H1 (cell line): ENCODE results near the gene HSPB1. TPM values are rescaled to one million over a fixed set of nuclear protein-coding genes. Genes with fewer than 3 reads are reported as not detected.

Source experiments
- CTCF ChIA-PET: fragments of 300-600 bp; sonication (Branson Sonifier 250); formaldehyde crosslinking; loops from one replicate; lab custom pipeline; 2021; ENCODE audit not compliant: partially characterized antibody; lab: Charles Lee
- POLR2A ChIA-PET: fragments of 300-600 bp; sonication (Branson Sonifier 250); formaldehyde crosslinking; loops from one replicate; lab custom pipeline; 2021; ENCODE audit warnings: inconsistent platforms; ENCODE audit not compliant: partially characterized antibody; lab: Charles Lee
- DNase-seq, 2 experiments: peaks; one replicate each; pipeline versions ENCODE4 v3.0.0 to v3.0.0-alpha.2; 2010 to 2022; ENCODE audit warnings: low spot score in 2 of 2, low read depth in 1 of 2, mixed read lengths in 1 of 2
- FAIRE-seq: peaks from 2 replicates; lab custom pipeline; 2011; peaks lifted over from hg19 to GRCh38; lab: Jason Lieb, UNC
- H2AFZ ChIP-seq: 2 replicates; pipeline ENCODE4 v1.8.1; 2012; ENCODE audit warnings: low read length, inconsistent platforms
- H2AK5ac ChIP-seq: 2 replicates; pipeline ENCODE4 v1.6.1; 2013; ENCODE audit warnings: low read depth, low read length
- H2BK120ac ChIP-seq: replicated peaks from 2 replicates; pipeline ENCODE3; 2013; ENCODE audit warnings: low read depth, low read length, inconsistent platforms
- H2BK12ac ChIP-seq: 2 replicates; pipeline ENCODE4 v1.6.1; 2013; ENCODE audit warnings: low read depth, low read length
- H2BK15ac ChIP-seq: 2 replicates; pipeline ENCODE4 v1.6.1; 2013; ENCODE audit warnings: low read length
- H2BK20ac ChIP-seq: 2 replicates; pipeline ENCODE4 v1.6.1; 2013; ENCODE audit warnings: low read length
- H2BK5ac ChIP-seq: 2 replicates; pipeline ENCODE4 v1.6.1; 2013; ENCODE audit warnings: low read depth, low read length
- H3K14ac ChIP-seq: 2 replicates; pipeline ENCODE4 v1.6.1; 2013; ENCODE audit warnings: inconsistent platforms; ENCODE audit not compliant: insufficient read length
- H3K18ac ChIP-seq: 2 replicates; pipeline ENCODE4 v1.6.1; 2013; ENCODE audit warnings: low read length; ENCODE audit errors: extremely low read depth
- H3K23ac ChIP-seq: 2 replicates; pipeline ENCODE4 v1.6.1; 2013; ENCODE audit warnings: inconsistent platforms; ENCODE audit not compliant: insufficient read length
- H3K23me2 ChIP-seq: 2 replicates; pipeline ENCODE4 v1.6.1; 2013; ENCODE audit warnings: low read depth, low read length
- H3K27ac ChIP-seq: 2 replicates; pipeline ENCODE4 v1.6.1; 2011; ENCODE audit warnings: low read depth, low read length, inconsistent platforms
- H3K27me3 ChIP-seq, 4 experiments: replicated peaks in 1 of 4; 1 replicate in 1 of 4; 2 replicates in 3 of 4; pipeline versions ENCODE4 v1.6.1 to v1.8.1; 2011 to 2013; ENCODE audit warnings: low read length in 3 of 4, mild to moderate bottlenecking in 3 of 4, inconsistent platforms in 2 of 4, mixed read lengths in 2 of 4, moderate library complexity in 1 of 4; ENCODE audit not compliant: control insufficient read depth in 3 of 4, insufficient read depth in 3 of 4; ENCODE audit errors: extremely low read depth in 1 of 4
- H3K36me3 ChIP-seq, 4 experiments: 2 replicates each; pipeline versions ENCODE4 v1.6.1 to v1.8.1; 2011 to 2013; ENCODE audit warnings: mild to moderate bottlenecking in 4 of 4, low read length in 3 of 4, moderate library complexity in 2 of 4, control low read depth in 1 of 4, inconsistent platforms in 1 of 4; ENCODE audit not compliant: insufficient read depth in 4 of 4, control insufficient read depth in 2 of 4
- H3K4ac ChIP-seq: replicated peaks from 2 replicates; pipeline ENCODE3; 2013; ENCODE audit warnings: low read length, low read depth, mixed read lengths, inconsistent platforms; ENCODE audit not compliant: insufficient read length
- H3K4me1 ChIP-seq, 4 experiments: replicated peaks in 1 of 4; 1 replicate in 1 of 4; 2 replicates in 3 of 4; pipeline versions ENCODE4 v1.6.1 to v1.8.1; 2011 to 2013; ENCODE audit warnings: low read length in 3 of 4, inconsistent platforms in 2 of 4, mixed read lengths in 1 of 4; ENCODE audit not compliant: insufficient read depth in 4 of 4, control insufficient read depth in 3 of 4
- H3K4me2 ChIP-seq, 2 experiments: 2 replicates each; pipeline versions ENCODE4 v1.6.1 to v1.8.1; 2011 to 2013; ENCODE audit warnings: low read depth in 2 of 2, low read length in 2 of 2, control low read depth in 1 of 2, inconsistent platforms in 1 of 2, mild to moderate bottlenecking in 1 of 2; ENCODE audit not compliant: insufficient read depth in 1 of 2
- H3K4me3 ChIP-seq, 4 experiments: fragments of 200-600, 300-600 bp in 1 of 4; sonication (generic), shearing (Covaris generic), sonication (Bioruptor Twin) in 1 of 4; 2 replicates each; pipeline versions ENCODE4 v1.5.1 to v1.8.1; 2011 to 2016; ENCODE audit warnings: low read length in 4 of 4, low read depth in 3 of 4, control low read depth in 2 of 4, inconsistent platforms in 2 of 4, mild to moderate bottlenecking in 2 of 4, mixed read lengths in 1 of 4, moderate library complexity in 1 of 4; ENCODE audit not compliant: insufficient read depth in 2 of 4; ENCODE audit errors: extremely low read depth in 1 of 4
- H3K56ac ChIP-seq: replicated peaks from 2 replicates; pipeline ENCODE3; 2013; ENCODE audit warnings: low read depth, mild to moderate bottlenecking, mixed read lengths, low read length, inconsistent platforms; ENCODE audit not compliant: insufficient read length
- H3K79me1 ChIP-seq: 2 replicates; pipeline ENCODE4 v1.6.1; 2013; ENCODE audit warnings: low read depth, low read length, control low read depth
- H3K79me2 ChIP-seq, 2 experiments: 2 replicates each; pipeline versions ENCODE4 v1.6.1 to v1.8.1; 2012 to 2013; ENCODE audit warnings: low read length in 2 of 2, mild to moderate bottlenecking in 2 of 2, inconsistent platforms in 1 of 2; ENCODE audit not compliant: insufficient read depth in 2 of 2, control insufficient read depth in 1 of 2
- H3K9ac ChIP-seq, 4 experiments: replicated peaks in 1 of 4; 1 replicate in 1 of 4; 2 replicates in 3 of 4; pipeline versions ENCODE4 v1.6.1 to v1.8.1; 2011 to 2013; ENCODE audit warnings: low read depth in 3 of 4, low read length in 3 of 4, control low read depth in 2 of 4, mild to moderate bottlenecking in 2 of 4, moderate library complexity in 2 of 4, inconsistent platforms in 1 of 4; ENCODE audit errors: extremely low read depth in 1 of 4
- H3K9me3 ChIP-seq, 2 experiments: 2 replicates each; pipeline versions ENCODE4 v1.6.1 to v1.8.1; 2012 to 2013; ENCODE audit warnings: mild to moderate bottlenecking in 2 of 2, moderate library complexity in 2 of 2, control low read depth in 1 of 2, inconsistent platforms in 1 of 2, low read depth in 1 of 2, low read length in 1 of 2, mixed read lengths in 1 of 2; ENCODE audit not compliant: insufficient read depth in 2 of 2
- H4K20me1 ChIP-seq, 2 experiments: replicated peaks in 1 of 2; 2 replicates each; pipeline versions ENCODE3 to v1.8.1; 2011 to 2013; ENCODE audit warnings: inconsistent platforms in 2 of 2, low read length in 2 of 2, mild to moderate bottlenecking in 1 of 2; ENCODE audit not compliant: insufficient read depth in 2 of 2, control insufficient read depth in 1 of 2
- H4K5ac ChIP-seq: 2 replicates; pipeline ENCODE4 v1.6.1; 2013; ENCODE audit warnings: low read length, low read depth, mixed read lengths, inconsistent platforms; ENCODE audit not compliant: insufficient read length
- H4K8ac ChIP-seq: 2 replicates; pipeline ENCODE4 v1.8.0; 2013; ENCODE audit warnings: mild to moderate bottlenecking, moderate library complexity, low read length, inconsistent platforms; ENCODE audit not compliant: insufficient read depth; ENCODE audit errors: extremely low read depth
- H4K91ac ChIP-seq: replicated peaks from 2 replicates; pipeline ENCODE3; 2013; ENCODE audit warnings: low read length, mixed read lengths, inconsistent platforms; ENCODE audit not compliant: insufficient read length
- ZNF274 ChIP-seq: IDR thresholded peaks from 2 replicates; pipeline ENCODE4 v1.7.0; 2012; ENCODE audit warnings: low read length, borderline replicate concordance; ENCODE audit errors: extremely low read depth
- WGBS, 2 experiments: shearing (Covaris generic) in 1 of 2; methylation state at CpG; one replicate each; pipeline versions ENCODE4 v1.1.6 to v1.1.7; 2013 to 2015; ENCODE audit warnings: low lambda C conversion rate in 2 of 2, mixed read lengths in 2 of 2, inconsistent platforms in 1 of 2, low coverage in 1 of 2, missing lambda C conversion rate in 1 of 2; ENCODE audit not compliant: insufficient replicate concordance in 2 of 2, insufficient coverage in 1 of 2, insufficient read length in 1 of 2; ENCODE audit errors: extremely low coverage in 1 of 2, missing lambda C conversion rate in 1 of 2; 5-methylcytosine and 5-hydroxymethylcytosine counted together
- polyA plus RNA-seq, 7 experiments: library from polyadenylated mRNA; depleted of rRNA in 3 of 7; stranded (reverse) in 5 of 7; unstranded in 2 of 7; fragments of >200 nt in 5 of 7; fragments of 200-250 nt in 2 of 7; gene quantifications; 1 replicate in 5 of 7; 2 replicates in 1 of 7; 4 replicates in 1 of 7; pipeline versions ENCODE4 v1.2.1 to v1.2.3, GENCODE V29; 2011 to 2013; ENCODE audit warnings: missing spikeins in 2 of 7, mixed read lengths in 2 of 7
- total RNA-seq: library from RNA; stranded (reverse); fragmentation: NEBNext Ultra II Directional; extraction: Animal tissue kit (Norgen Biotek cat#: 25700); gene quantifications from 2 replicates; pipeline ENCODE4 v1.2.1, GENCODE V29; 2021

HSPB1 gene
- total and polyA plus RNA-seq, 2 of the 8 experiments (the other 6 are each of a cell fraction or from before 2014, with no cell fraction given): 165 to 254 TPM

- H4K20me1 ChIP-seq: no peaks in the 10 kb centered on the region
- no peak overlapping the region for H3K9ac ChIP-seq
- no peaks in the 10 kb centered on the region for H3K9me3 ChIP-seq
- 72% methylated on average over 4 of the region's 4 CpGs; no CpG with 5 or more reads in 1 of the 2 experiments for WGBS, 2 experiments
- H3K36me3 ChIP-seq: peaks cover 0 to 3% (median 0%) of the 10 kb centered on the region in 4 experiments; a peak in 2 of 8 replicates
- H2BK5ac ChIP-seq: peak overlapping the region; percentile 1; the same call in 1 of the 2 replicates
- no peak overlapping the region for H2BK120ac ChIP-seq
- FAIRE-seq (no peak), DNase-seq (no peak)
- H3K79me2 ChIP-seq: no peaks in the 10 kb centered on the region
- H4K8ac ChIP-seq: no peak overlapping the region; the same call in 1 of the 2 replicates
- POLR2A ChIA-PET: interaction anchor here (0.7 to 3.3 kb wide), 9 partner anchors 19 to 187 kb away, joined by 3 to 15 read pairs (median 4); no protein-coding TSS in a partner anchor
- no peak overlapping the region for H2BK15ac ChIP-seq
- H4K91ac ChIP-seq: no peak overlapping the region
- peak overlapping the region; percentile 82; the same call in 1 of the 2 replicates for H2BK12ac ChIP-seq
- H3K27ac ChIP-seq: no peak overlapping the region
- no peak overlapping the region for H3K4me3 ChIP-seq
- H2AFZ ChIP-seq: no peak overlapping the region
- H3K14ac ChIP-seq: no peak overlapping the region
- peak overlapping the region; percentile 11 to 20; a peak in 3 of 4 replicates for H3K4me2 ChIP-seq
- no peak overlapping the region for H4K5ac ChIP-seq
- no peak overlapping the region for H3K4ac ChIP-seq
- no peak for TF ChIP-seq ZNF274
- H3K27me3 ChIP-seq: peaks cover 0 to 3% (median 1%) of the 10 kb centered on the region in 4 experiments; a peak in 2 of 7 replicates
- no peaks in the 10 kb centered on the region; the same call in 1 of the 2 replicates for H3K79me1 ChIP-seq
- peaks cover 4% of the 10 kb centered on the region; the same call in 1 of the 2 replicates for H3K23me2 ChIP-seq
- no peak overlapping the region for H3K23ac ChIP-seq
- CTCF ChIA-PET: interaction anchor here (0.6 to 5.7 kb wide), 30 partner anchors 9 to 395 kb away, joined by 3 to 125 read pairs (median 12); partner anchors contain the start of gene SRRM3
- no peak overlapping the region for H3K18ac ChIP-seq
- H3K56ac ChIP-seq: no peak overlapping the region
- no peak overlapping the region for H2AK5ac ChIP-seq
- no peak overlapping the region for H2BK20ac ChIP-seq
- H3K4me1 ChIP-seq: peaks cover 3 to 29% (median 18%) of the 10 kb centered on the region in 4 experiments
Observed at GRCh38 chr7:76261931-76262330, 40.5 kb upstream of the HSPB1 start.
